ENCODE results near the gene MRC2. TPM values are rescaled to one million over a fixed set of nuclear protein-coding genes. Genes with fewer than 3 reads are reported as not detected.

The MRC2 gene
- total RNA-seq, 4 donors from 2014 or later = 51.9 to 117 (median 78.0) TPM

- Histone ChIP-seq H3K9me3 (no peaks in the 10 kb centered on the region), H3K27ac (peak overlapping the region in 1 of 4 donors; percentile 85), H3K4me3 (no peak overlapping the region), H3K27me3 (peaks cover 0 to 20% of the 10 kb centered on the region in 2 donors), H3K36me3 (peaks cover 0 to 1% (median 0%) of the 10 kb centered on the region in 3 donors), H3K4me1 (peaks cover 0 to 47% (median 6%) of the 10 kb centered on the region in 4 donors)
- no peak for DNase-seq (ENCODE audit: low spot score in 2 of 2)
- WGBS, 2 donors = 73 to 80% methylated on average over 10 to 11 of the region's 12 CpGs
- no peak for TF ChIP-seq EP300 (IDR thresholded peaks at IDR 0.05)
- TF ChIP-seq CTCF (IDR thresholded peaks at IDR 0.05) = no peak
- TF ChIP-seq POLR2A (IDR thresholded peaks at IDR 0.05) = no peak
These were observed 3.1 kb downstream of the MRC2 start for GRCh38 chr17:62630365-62631085.

- Histone ChIP-seq H3K4me1 (peaks cover 0 to 40% (median 4%) of the 10 kb centered on the region in 4 donors), H3K9me3 (no peaks in the 10 kb centered on the region), H3K4me3 (no peak overlapping the region), H3K27me3 (peaks cover 0 to 20% of the 10 kb centered on the region in 2 donors), H3K36me3 (no peaks in the 10 kb centered on the region), H3K27ac (no peak overlapping the region)
- no peak for TF ChIP-seq CTCF (IDR thresholded peaks at IDR 0.05)
- TF ChIP-seq EP300 (IDR thresholded peaks at IDR 0.05) = no peak
- no peak for TF ChIP-seq POLR2A (IDR thresholded peaks at IDR 0.05)
- 89 to 94% methylated on average over 23 of the region's 23 CpGs for WGBS, 2 donors
- no peak for DNase-seq (ENCODE audit: low spot score in 2 of 2)
These were observed 3.8 kb downstream of the MRC2 start for GRCh38 chr17:62631086-62631935.

DNA sequence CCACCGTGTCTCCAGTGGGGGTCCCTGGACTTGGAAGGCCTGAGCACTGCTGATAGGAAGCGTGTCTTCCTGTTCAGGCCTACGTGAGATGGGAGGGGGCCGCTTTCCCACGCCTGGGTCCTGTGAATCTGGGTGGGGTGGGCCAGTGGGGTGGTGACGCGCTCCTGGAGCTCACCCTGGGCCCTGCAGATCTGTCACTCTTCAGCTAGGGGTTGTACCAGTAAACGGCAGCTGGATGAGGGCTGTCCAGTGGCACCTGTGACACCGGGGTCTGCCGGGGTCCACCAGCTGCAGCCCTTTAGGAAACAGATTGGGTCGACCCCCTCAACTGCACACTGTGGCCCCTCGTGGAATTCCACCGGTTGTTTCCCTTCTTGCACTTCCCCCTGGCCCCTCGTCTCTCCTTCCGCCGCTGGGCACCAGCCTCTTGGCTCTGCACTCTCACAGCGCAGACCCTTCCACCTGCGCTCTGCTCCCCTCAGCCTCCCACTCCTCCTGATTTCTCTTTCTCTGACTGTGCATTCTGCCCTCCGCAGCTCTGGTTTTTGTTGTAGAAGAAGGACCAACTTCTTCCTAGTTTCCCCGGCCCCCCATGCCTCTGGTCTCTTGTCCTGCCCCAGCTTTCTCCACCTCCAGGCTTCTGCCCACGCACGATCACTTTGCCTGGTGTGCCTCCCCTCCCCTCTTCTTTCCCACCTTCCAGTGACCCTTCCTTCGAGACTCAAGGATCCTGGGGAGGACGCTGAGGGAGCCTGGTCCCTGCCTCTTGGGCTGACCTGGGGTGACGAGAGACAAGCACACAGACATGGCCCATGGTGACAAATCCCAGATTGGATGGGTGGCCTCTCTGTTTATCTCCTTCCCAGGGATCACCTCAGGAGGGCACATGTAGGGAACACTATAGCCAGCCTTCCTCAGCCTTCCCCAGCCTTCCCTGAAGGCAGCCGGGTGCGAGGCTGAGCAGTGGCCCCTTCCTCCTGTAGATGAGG lies 4.8 kb downstream of the MRC2 start:
- Histone ChIP-seq H3K9me3 (no peaks in the 10 kb centered on the region), H3K4me3 (no peak overlapping the region), H3K4me1 (peaks cover 0 to 31% (median 1%) of the 10 kb centered on the region in 4 donors), H3K27me3 (peaks cover 0 to 20% of the 10 kb centered on the region in 2 donors), H3K36me3 (no peaks in the 10 kb centered on the region), H3K27ac (no peak overlapping the region)
- no peak for TF ChIP-seq CTCF (IDR thresholded peaks at IDR 0.05)
- TF ChIP-seq POLR2A (IDR thresholded peaks at IDR 0.05) = no peak
- TF ChIP-seq EP300 (IDR thresholded peaks at IDR 0.05) = no peak
- no peak for DNase-seq (ENCODE audit: low spot score in 2 of 2)
- WGBS, 2 donors = 75 to 79% methylated on average over 24 to 27 of the region's 27 CpGs

DNA sequence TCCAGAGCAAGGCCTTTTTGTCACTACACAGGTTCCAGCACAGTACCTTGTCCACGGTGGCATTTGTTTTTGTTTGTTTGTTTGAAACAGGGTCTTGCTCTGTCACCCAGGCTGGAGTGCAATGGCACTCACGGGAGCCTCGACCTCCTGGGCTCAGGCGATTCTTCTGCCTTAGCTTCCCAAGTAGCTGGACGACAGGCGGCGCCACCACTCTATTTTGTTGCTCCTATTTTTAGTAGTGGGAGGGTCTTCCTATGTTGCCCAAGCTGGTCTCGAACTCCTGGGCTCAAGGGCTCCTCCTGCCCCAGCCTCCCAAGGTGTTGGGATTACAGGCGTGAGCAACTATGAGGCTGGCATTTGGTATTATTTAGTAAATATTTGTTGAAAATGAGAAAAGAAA lies 10.3 kb downstream of the MRC2 start:
- peak overlapping the region in 1 of 4 donors; percentile 47 for H3K27ac ChIP-seq
- DNase-seq (ENCODE audit: low spot score in 2 of 2) = no peak
- no peaks in the 10 kb centered on the region for H3K4me1 ChIP-seq
- TF ChIP-seq POLR2A (IDR thresholded peaks at IDR 0.05) = no peak
- TF ChIP-seq EP300 (IDR thresholded peaks at IDR 0.05) = no peak
- no peak for TF ChIP-seq CTCF (IDR thresholded peaks at IDR 0.05)
- no peaks in the 10 kb centered on the region for H3K27me3 ChIP-seq
- H3K36me3 ChIP-seq = no peaks in the 10 kb centered on the region
- WGBS, 2 donors = 54 to 72% methylated on average over 9 of the region's 9 CpGs
- H3K9me3 ChIP-seq = no peaks in the 10 kb centered on the region
- H3K4me3 ChIP-seq = no peak overlapping the region

Data from tibial nerve (tissue), 4 donors.